GM19351 (cell line): Measurements from ENCODE around the gene CLDN6.
A peak's percentile ranks its signal among the peaks of the same experiment; 100 is the strongest.

Experiments
- ATAC-seq: cut with Tn5 transposase; IDR thresholded peaks from one replicate; pipeline ENCODE4 v1.9.1; 2021; ENCODE audit warnings: mild to moderate bottlenecking, moderate library complexity; ENCODE audit not compliant: unreplicated experiment

Gene CLDN6

DNA sequence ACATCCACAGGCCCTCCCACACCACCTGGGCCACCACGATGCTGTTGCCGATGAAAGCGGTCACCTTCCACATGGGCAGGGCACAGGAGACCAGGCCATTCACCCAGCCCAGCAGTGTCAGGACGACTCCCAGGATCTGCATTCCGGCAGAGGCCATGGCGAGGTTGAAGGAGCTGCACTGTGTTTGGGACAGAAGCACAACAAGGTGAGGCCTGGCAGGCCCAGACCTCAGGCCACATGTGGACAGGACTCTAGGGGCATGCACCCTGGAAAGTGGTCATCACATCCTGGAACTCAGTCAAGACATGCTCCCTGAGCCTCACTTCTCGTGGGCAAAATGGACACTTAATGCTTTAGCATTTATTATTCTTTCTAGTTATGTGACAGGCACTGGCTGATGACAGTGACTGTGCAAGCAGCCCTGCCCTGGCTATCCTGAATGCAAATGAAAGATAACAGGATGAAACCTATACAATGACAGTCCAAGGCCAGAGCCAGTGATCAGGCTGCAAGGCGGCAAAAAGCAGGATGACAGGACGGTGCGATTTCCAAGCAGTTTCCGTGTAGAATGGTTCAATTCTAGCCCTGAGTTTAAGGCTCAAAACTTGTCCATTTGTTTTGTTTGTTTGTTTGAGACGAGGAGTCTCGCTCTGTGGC is 2.0 kb downstream of the CLDN6 start:
- no peak for ATAC-seq

- ATAC-seq = no peak
Measured at GRCh38 chr16:3014971-3015370, 3.0 kb downstream of the CLDN6 start.

DNA sequence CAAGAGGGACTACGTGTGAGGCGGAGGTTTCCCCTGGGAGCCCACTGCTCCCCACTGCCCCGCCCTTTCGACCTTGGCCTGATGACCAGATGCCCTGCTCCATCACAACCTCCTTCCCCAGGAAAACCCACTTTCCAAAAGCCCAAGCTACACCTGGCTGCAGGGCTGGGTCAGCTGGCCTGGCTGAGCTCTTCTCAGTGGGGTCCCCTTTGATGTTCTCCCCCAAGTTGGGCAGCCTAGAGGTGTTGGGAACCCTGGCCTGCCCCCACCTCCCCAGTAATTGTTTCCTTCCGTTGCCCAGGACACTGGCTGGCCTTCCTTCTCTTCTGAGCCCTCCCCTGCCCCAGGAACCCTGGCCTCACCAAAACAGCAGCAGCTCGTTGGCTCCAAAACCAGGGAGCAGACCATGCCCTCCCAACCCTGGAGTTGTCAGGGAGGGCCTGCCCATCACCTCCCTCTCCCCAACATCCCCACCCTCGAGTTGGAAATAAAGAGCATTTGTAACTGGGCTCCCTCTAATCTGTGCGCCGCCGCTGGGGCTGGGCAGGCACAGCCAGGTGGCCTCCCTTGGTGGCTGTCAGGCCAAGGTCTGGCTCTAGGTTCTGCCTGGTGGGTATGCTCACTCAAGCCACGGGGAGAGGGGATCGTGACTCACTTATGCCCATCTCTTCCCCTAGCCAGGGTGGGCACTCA is 3.8 kb downstream of the CLDN6 start:
- ATAC-seq = no peak

GRCh38 chr16:3013491-3013951 is 4.5 kb downstream of the CLDN6 start:
- no peak for ATAC-seq

DNA sequence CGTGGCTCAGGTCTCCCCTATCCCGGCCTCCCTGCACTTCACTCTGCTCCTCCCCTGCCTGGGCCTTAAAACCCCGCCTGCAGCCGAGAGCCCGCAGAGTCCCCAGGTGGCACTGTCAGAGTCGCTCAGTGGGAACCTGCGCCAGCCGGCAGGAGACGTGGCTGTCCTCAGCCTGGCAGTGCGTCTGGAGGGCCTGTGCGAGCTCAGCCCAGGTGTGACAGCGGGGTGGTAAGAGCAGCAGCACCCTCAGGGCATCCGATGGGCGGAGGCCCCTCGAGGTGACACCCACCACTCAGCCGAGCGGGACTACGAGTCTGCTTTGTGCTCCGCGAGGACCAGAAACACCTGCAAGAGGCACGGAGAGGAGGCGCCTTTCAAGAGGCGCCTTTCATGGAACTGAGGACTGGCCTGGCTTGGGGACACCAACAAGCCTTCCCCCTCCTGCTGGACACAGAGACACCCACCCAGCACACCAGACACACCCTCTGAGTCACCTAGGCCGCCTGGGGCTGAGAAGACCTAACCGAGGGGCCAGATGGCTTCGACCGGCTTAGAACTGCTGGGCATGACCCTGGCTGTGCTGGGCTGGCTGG is 5.1 kb downstream of the CLDN6 start, which contains the start of gene CLDN9:
TSS of gene CLDN9 (plus strand) at position 96 of the 593 bp plus-strand sequence. CDS start at position 536, 440 bp downstream.
- ATAC-seq = no peak

GRCh38 chr16:3012246-3012645 is 5.7 kb downstream of the CLDN6 start:
- ATAC-seq = no peak

DNA sequence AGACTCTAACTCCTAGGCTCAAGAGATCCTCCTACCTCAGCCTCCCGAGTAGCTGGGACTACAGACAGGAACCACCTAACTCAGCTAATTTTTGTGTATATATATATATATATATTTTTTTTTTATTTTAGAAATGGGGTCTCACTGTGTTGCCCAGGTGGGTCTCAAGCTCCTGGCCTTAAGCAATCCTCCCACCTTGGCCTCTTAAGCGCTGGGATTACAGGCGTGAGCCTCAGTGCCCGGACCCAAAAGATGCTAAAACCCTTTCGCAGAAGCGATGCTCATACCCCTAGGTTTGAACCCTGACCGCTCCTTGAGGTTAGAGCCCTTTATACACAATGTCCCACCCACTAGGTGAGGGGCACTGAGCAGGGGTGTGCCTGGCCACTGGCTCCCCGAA is 7.5 kb downstream of the CLDN6 start:
- ATAC-seq = no peak

- no peak for ATAC-seq
Measured at GRCh38 chr16:3009568-3010390, 8.2 kb downstream of the CLDN6 start.

GRCh38 chr16:3008690-3009037 is 9.3 kb downstream of the CLDN6 start:
- no peak for ATAC-seq

DNA sequence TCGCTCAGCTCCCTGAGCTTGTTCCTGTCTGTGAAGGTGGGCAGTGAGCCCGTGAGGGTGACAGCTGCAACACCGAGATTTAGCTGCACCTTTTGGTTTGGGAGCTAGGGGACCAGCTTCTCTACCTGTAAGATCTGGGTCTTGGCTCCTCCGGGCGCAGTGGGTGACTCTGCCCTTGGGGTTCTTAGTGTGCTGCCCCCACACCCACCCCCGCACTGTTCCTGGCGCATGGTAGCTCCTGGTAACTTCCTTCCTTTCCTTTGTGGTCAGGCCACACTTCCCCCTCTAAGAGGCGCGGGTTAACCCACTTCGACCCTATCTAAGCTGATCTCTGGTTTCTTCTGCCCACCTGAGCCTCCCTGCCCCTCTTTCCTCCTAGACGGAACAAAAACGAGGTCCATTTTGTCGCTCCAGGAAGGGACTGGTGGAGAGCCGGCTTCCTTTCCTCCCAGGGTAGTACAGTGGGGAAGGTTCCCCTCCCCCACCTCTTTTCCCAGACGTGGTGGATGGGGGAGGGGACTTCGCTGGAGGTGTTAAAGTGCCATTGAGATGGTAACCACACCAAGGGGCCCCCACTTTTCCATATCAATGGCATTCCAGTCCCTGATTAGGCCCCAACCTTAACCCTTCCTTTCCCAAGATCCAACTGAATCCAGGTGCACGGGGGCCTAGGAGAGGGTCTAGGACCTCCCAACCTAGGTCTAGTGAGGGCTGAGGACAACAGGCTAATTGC is 9.9 kb downstream of the CLDN6 start:
- ATAC-seq = no peak

GRCh38 chr16:3007059-3007956 is 10.7 kb downstream of the CLDN6 start:
- no peak for ATAC-seq

- no peak for ATAC-seq
Measured at GRCh38 chr16:3004781-3005284, 13.2 kb downstream of the CLDN6 start.

DNA sequence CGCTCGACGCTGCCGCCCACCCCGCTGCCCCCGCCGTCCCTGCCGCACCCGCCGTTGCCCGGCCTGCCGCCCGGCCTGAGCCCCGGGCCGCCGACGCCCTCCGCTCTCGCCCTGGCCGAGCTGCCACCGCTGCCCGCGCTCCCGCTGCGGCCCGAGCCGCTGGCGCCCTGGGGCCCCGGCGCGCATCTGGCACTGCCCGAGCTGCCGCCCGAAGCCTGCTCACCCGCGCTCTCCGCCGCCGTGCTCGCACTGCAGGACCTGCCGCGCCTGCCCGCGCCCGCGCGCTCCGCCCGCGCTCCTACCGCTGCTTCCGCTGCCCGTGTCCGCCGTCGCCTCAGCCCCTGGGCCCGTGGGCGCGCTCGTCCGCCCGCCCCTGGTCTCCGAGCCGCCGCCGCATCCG is 13.7 kb downstream of the CLDN6 start:
- peak; percentile 12 for ATAC-seq

GRCh38 chr16:3003582-3004270 is 14.3 kb downstream of the CLDN6 start:
- peak; percentile 96 for ATAC-seq

GRCh38 chr16:3001316-3001715 is 16.7 kb downstream of the CLDN6 start:
- no peak for ATAC-seq

GRCh38 chr16:3000540-3000939 is 17.4 kb downstream of the CLDN6 start:
- no peak for ATAC-seq

- no peak for ATAC-seq
Measured at GRCh38 chr16:2999929-3000328, 18.1 kb downstream of the CLDN6 start.

- ATAC-seq = no peak
Measured at GRCh38 chr16:2996298-2996697, 21.7 kb downstream of the CLDN6 start.
